Measurements from ENCODE around the gene CCDC33.

The CCDC33 gene

GRCh38 chr15:74333093-74333492 lies 97.0 kb downstream of the CCDC33 start:
- Histone ChIP-seq H3K4me2 (ENCODE audit: low read depth, low read length, poor library complexity, severe bottlenecking) (no peak overlapping the region), H4K20me1 (ENCODE audit: low read depth, low read length) (no peaks in the 10 kb centered on the region), H3K36me3 (ENCODE audit: low read length) (no peaks in the 10 kb centered on the region), H3K79me2 (ENCODE audit: insufficient read depth, low read length) (no peaks in the 10 kb centered on the region), H3K9me2 (replicated peaks; ENCODE audit: insufficient read depth, low read length) (no peaks in the 10 kb centered on the region), H3K9ac (ENCODE audit: low read length) (no peak overlapping the region), H2AFZ (ENCODE audit: low read depth, low read length, severe bottlenecking) (no peak overlapping the region), H3K4me3 (ENCODE audit: insufficient read depth, low read length, poor library complexity, severe bottlenecking) (no peak overlapping the region), H3F3A (ENCODE audit: insufficient read depth) (no peaks in the 10 kb centered on the region), H3K9me3 (ENCODE audit: insufficient read depth, low read length) (no peaks in the 10 kb centered on the region), H3K27me3 (ENCODE audit: low read length) (no peaks in the 10 kb centered on the region), H3K27ac (ENCODE audit: low read depth, low read length) (no peak overlapping the region)
- TF ChIP-seq CTCF (IDR thresholded peaks at IDR 0.05; ENCODE audit: insufficient read depth, low read length, poor library complexity, severe bottlenecking) (no peak), EZH2phosphoT487 (conservative IDR thresholded peaks at IDR 0.05; ENCODE audit: low read length) (no peak)

GRCh38 chr15:74333662-74334061 lies 97.5 kb downstream of the CCDC33 start:
- no peak overlapping the region for H3K4me3 ChIP-seq (ENCODE audit: insufficient read depth, low read length, poor library complexity, severe bottlenecking)
- H3K9ac ChIP-seq (ENCODE audit: low read length) = no peak overlapping the region
- no peak overlapping the region for H3K4me2 ChIP-seq (ENCODE audit: low read depth, low read length, poor library complexity, severe bottlenecking)
- no peak overlapping the region for H3K27ac ChIP-seq (ENCODE audit: low read depth, low read length)
- no peaks in the 10 kb centered on the region for H4K20me1 ChIP-seq (ENCODE audit: low read depth, low read length)
- H3F3A ChIP-seq (ENCODE audit: insufficient read depth) = no peaks in the 10 kb centered on the region
- H3K36me3 ChIP-seq (ENCODE audit: low read length) = no peaks in the 10 kb centered on the region
- no peaks in the 10 kb centered on the region for H3K79me2 ChIP-seq (ENCODE audit: insufficient read depth, low read length)
- H2AFZ ChIP-seq (ENCODE audit: low read depth, low read length, severe bottlenecking) = no peak overlapping the region
- H3K9me2 ChIP-seq (replicated peaks; ENCODE audit: insufficient read depth, low read length) = no peaks in the 10 kb centered on the region
- H3K9me3 ChIP-seq (ENCODE audit: insufficient read depth, low read length) = no peaks in the 10 kb centered on the region
- TF ChIP-seq CTCF (IDR thresholded peaks at IDR 0.05; ENCODE audit: insufficient read depth, low read length, poor library complexity, severe bottlenecking) (no peak), EZH2phosphoT487 (conservative IDR thresholded peaks at IDR 0.05; ENCODE audit: low read length) (no peak)
- no peaks in the 10 kb centered on the region for H3K27me3 ChIP-seq (ENCODE audit: low read length)

- Histone ChIP-seq H3K27me3 (ENCODE audit: low read length) (no peaks in the 10 kb centered on the region), H3K9me3 (ENCODE audit: insufficient read depth, low read length) (no peaks in the 10 kb centered on the region), H3K9ac (ENCODE audit: low read length) (no peak overlapping the region), H3K27ac (ENCODE audit: low read depth, low read length) (no peak overlapping the region), H2AFZ (ENCODE audit: low read depth, low read length, severe bottlenecking) (no peak overlapping the region), H3F3A (ENCODE audit: insufficient read depth) (no peaks in the 10 kb centered on the region), H4K20me1 (ENCODE audit: low read depth, low read length) (no peaks in the 10 kb centered on the region), H3K4me3 (ENCODE audit: insufficient read depth, low read length, poor library complexity, severe bottlenecking) (no peak overlapping the region), H3K9me2 (replicated peaks; ENCODE audit: insufficient read depth, low read length) (no peaks in the 10 kb centered on the region), H3K4me2 (ENCODE audit: low read depth, low read length, poor library complexity, severe bottlenecking) (no peak overlapping the region), H3K36me3 (ENCODE audit: low read length) (no peaks in the 10 kb centered on the region), H3K79me2 (ENCODE audit: insufficient read depth, low read length) (no peaks in the 10 kb centered on the region)
- TF ChIP-seq CTCF (IDR thresholded peaks at IDR 0.05; ENCODE audit: insufficient read depth, low read length, poor library complexity, severe bottlenecking) (no peak), EZH2phosphoT487 (conservative IDR thresholded peaks at IDR 0.05; ENCODE audit: low read length) (no peak)
Measured at GRCh38 chr15:74334127-74334526, 98.0 kb downstream of the CCDC33 start.

All from SU-DHL-6 (cell line).